GM23248 (cell line): Measurements from ENCODE around the gene CEP41.

ENCODE experiments used
- EZH2 ChIP-seq: fragments of 200-600 bp; sonication (generic); IDR thresholded peaks from 2 replicates; pipeline ENCODE4 v1.6.1; 2018; ENCODE audit warnings: antibody characterized with exemption, mild to moderate bottlenecking; ENCODE audit not compliant: insufficient read depth, poor library complexity, severe bottlenecking
- EZH2phosphoT487 ChIP-seq: fragments of 200-600 bp; sonication (generic); IDR thresholded peaks from 2 replicates; pipeline ENCODE4 v1.6.1; 2018; ENCODE audit warnings: antibody characterized with exemption, moderate library complexity, mild to moderate bottlenecking, low read depth; ENCODE audit not compliant: insufficient read depth

DNA sequence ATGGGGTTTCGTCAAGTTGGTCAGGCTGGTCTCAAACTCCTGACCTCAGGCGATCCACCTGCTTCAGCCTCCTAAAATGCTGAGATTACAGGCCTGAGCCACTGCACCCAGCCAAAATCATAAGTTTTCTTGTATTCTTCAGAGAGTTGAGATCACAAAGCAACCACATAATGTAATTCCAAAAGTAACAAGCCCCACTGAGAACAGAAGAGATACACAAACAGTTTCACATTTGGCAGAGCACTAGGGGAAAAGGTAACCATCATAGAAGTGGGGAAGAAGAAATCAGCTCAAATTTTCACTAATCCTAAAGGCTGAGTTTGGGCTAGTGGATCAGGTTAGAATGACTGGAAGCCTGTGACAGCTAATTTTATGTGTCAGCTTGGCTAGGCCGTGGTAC lies 5.4 kb upstream of the CEP41 start:
- no peak for TF ChIP-seq EZH2
- TF ChIP-seq EZH2phosphoT487, result no peak
